Body of pancreas (tissue), 4 donors: ENCODE measurements around the gene CSH2. TPM values are rescaled to one million over a fixed set of nuclear protein-coding genes. Genes with fewer than 3 reads are reported as not detected.

Experiments
- ATAC-seq: fragments of 150-250 bp; one replicate; pipeline ENCODE4 v1.9.1; 2016
- DNase-seq, 4 donors: peaks; one replicate each; pipeline ENCODE4 v3.0.0-alpha.2; 2019
- H3K27ac ChIP-seq, 4 donors: fragments of 200-600 bp; sonication (generic); 1 replicate in 3 of 4; 2 replicates in 1 of 4; pipeline versions ENCODE4 v1.5.1 to v1.6.1; 2016 to 2019; ENCODE audit warnings: mild to moderate bottlenecking in 1 of 4, mixed read lengths in 1 of 4, moderate library complexity in 1 of 4
- H3K27me3 ChIP-seq, 2 donors: fragments of 200-600 bp; sonication (generic); one replicate each; pipeline ENCODE4 v1.6.0; 2016; ENCODE audit warnings: mild to moderate bottlenecking in 1 of 2
- H3K36me3 ChIP-seq, 2 donors: fragments of 200-600 bp; sonication (generic); replicated peaks in 1 of 2; 2 replicates each; pipeline ENCODE4 v1.5.1; 2016; ENCODE audit warnings: low read depth in 2 of 2; ENCODE audit not compliant: insufficient read depth in 1 of 2
- H3K4me1 ChIP-seq: fragments of 200-600 bp; sonication (generic); one replicate; pipeline ENCODE4 v1.6.0; 2016
- H3K4me3 ChIP-seq, 2 donors: fragments of 200-600 bp; sonication (generic); 1 replicate in 1 of 2; 2 replicates in 1 of 2; pipeline ENCODE4 v1.5.1; 2016 to 2019
- H3K9me3 ChIP-seq, 3 donors: fragments of 200-600 bp; sonication (generic); 1 replicate in 2 of 3; 2 replicates in 1 of 3; pipeline ENCODE4 v1.5.1; 2016
- CTCF ChIP-seq, 7 experiments: fragments of 450-650 bp in 4 of 7; fragments of 200-600 bp in 3 of 7; sonication (generic) in 3 of 7; IDR thresholded peaks; one replicate each; pipeline ENCODE4 v1.5.1; 2016 to 2019; ENCODE audit warnings: antibody characterized with exemption in 7 of 7
- POLR2A ChIP-seq, 3 donors: fragments of 450-650 bp; IDR thresholded peaks; one replicate each; pipeline ENCODE4 v1.6.1; 2016; ENCODE audit warnings: antibody characterized with exemption in 3 of 3, mild to moderate bottlenecking in 2 of 3
- WGBS, 2 donors: methylation state at CpG; one replicate each; pipeline ENCODE4 v1.1.5; 2017; 5-methylcytosine and 5-hydroxymethylcytosine counted together
- intact Hi-C: fragments of 100-400 bp; cut with DNase I; formaldehyde crosslinking; loops from one replicate; pipeline ENCODE4 v1.15.1; 2023
- total RNA-seq, 2 donors: library from RNA; depleted of rRNA; stranded (reverse); fragments of >200 nt; gene quantifications; one replicate each; pipeline ENCODE4 v1.1.0, GENCODE V29; 2016

CSH2 gene
- total RNA-seq, 2 donors from 2014 or later: not detected

- no peak for TF ChIP-seq CTCF (IDR thresholded peaks at IDR 0.05)
- peak in 2 of 3 donors; percentile 42 to 51 for TF ChIP-seq POLR2A (IDR thresholded peaks at IDR 0.05)
- DNase-seq (peak; percentile 93 to 97 (median 96)), ATAC-seq (peak; percentile 60)
- peaks cover 63% of the 10 kb centered on the region for H3K4me1 ChIP-seq
- no peak overlapping the region for H3K4me3 ChIP-seq
- H3K27ac ChIP-seq: peak overlapping the region; percentile 68 to 94 (median 90)
- H3K27me3 ChIP-seq: no peaks in the 10 kb centered on the region
- no peaks in the 10 kb centered on the region for H3K9me3 ChIP-seq
- intact Hi-C loops: loop anchor here (10.0 kb wide), 1 partner anchor 64 kb away; the partner anchor contains the start of genes CCDC47 and DDX42
- WGBS, 2 donors: 27 to 34% methylated on average over 6 to 7 of the region's 7 CpGs
- H3K36me3 ChIP-seq: peaks cover 5 to 14% of the 10 kb centered on the region in 2 donors
Observed at GRCh38 chr17:63838631-63839171, 34.8 kb downstream of the CSH2 start.

GRCh38 chr17:63837962-63838600 lies 35.4 kb downstream of the CSH2 start:
- WGBS, 2 donors: 60 to 65% methylated on average over 5 of the region's 5 CpGs
- TF ChIP-seq POLR2A (IDR thresholded peaks at IDR 0.05) (no peak), CTCF (IDR thresholded peaks at IDR 0.05) (no peak)
- DNase-seq: no peak
- Histone ChIP-seq H3K4me3 (no peak overlapping the region), H3K4me1 (peaks cover 60% of the 10 kb centered on the region), H3K9me3 (no peaks in the 10 kb centered on the region), H3K36me3 (peaks cover 11 to 20% of the 10 kb centered on the region in 2 donors), H3K27me3 (no peaks in the 10 kb centered on the region), H3K27ac (peak overlapping the region; percentile 68 to 94 (median 90))
- ATAC-seq: no peak
- intact Hi-C loops: loop anchor here (10.0 kb wide), 1 partner anchor 63 kb away; the partner anchor contains the start of genes CCDC47 and DDX42

- intact Hi-C loops: loop anchor here (10.0 kb wide), 1 partner anchor 63 kb away; the partner anchor contains the start of genes CCDC47 and DDX42
- Histone ChIP-seq H3K36me3 (peaks cover 11 to 26% of the 10 kb centered on the region in 2 donors), H3K27ac (peak overlapping the region; percentile 68 to 94 (median 90)), H3K27me3 (no peaks in the 10 kb centered on the region), H3K4me1 (peaks cover 60% of the 10 kb centered on the region), H3K4me3 (no peak overlapping the region), H3K9me3 (no peaks in the 10 kb centered on the region)
- TF ChIP-seq POLR2A (IDR thresholded peaks at IDR 0.05): no peak
- no peak for TF ChIP-seq CTCF (IDR thresholded peaks at IDR 0.05)
- WGBS, 2 donors: 76 to 87% methylated on average over 5 to 12 of the region's 12 CpGs
- no peak for ATAC-seq
- no peak for DNase-seq
Observed at GRCh38 chr17:63837480-63837879, 36.0 kb downstream of the CSH2 start.

- H3K4me3 ChIP-seq: no peak overlapping the region
- 87 to 90% methylated on average over 7 of the region's 7 CpGs for WGBS, 2 donors
- H3K27ac ChIP-seq: peak overlapping the region in 3 of 4 donors; percentile 87 to 94 (median 92)
- DNase-seq: no peak
- no peak for TF ChIP-seq CTCF (IDR thresholded peaks at IDR 0.05)
- no peak for TF ChIP-seq POLR2A (IDR thresholded peaks at IDR 0.05)
- intact Hi-C loops: loop anchor here (10.0 kb wide), 1 partner anchor 62 kb away; the partner anchor contains the start of genes CCDC47 and DDX42
- no peaks in the 10 kb centered on the region for H3K27me3 ChIP-seq
- H3K36me3 ChIP-seq: peaks cover 11 to 32% of the 10 kb centered on the region in 2 donors
- peaks cover 60% of the 10 kb centered on the region for H3K4me1 ChIP-seq
- H3K9me3 ChIP-seq: no peaks in the 10 kb centered on the region
- ATAC-seq: no peak
Observed at GRCh38 chr17:63836811-63837210, 36.7 kb downstream of the CSH2 start.
